HUES64 (cell line): ENCODE measurements around the gene TMEM132C.

Experiments
- H3K27ac ChIP-seq: 2 replicates; pipeline ENCODE4 v1.7.0; 2013; ENCODE audit warnings: low read depth, low read length, inconsistent platforms
- H3K27me3 ChIP-seq: 2 replicates; pipeline ENCODE4 v1.6.1; 2013; ENCODE audit warnings: mild to moderate bottlenecking, low read length; ENCODE audit not compliant: insufficient read depth
- H3K36me3 ChIP-seq: 2 replicates; pipeline ENCODE4 v1.6.1; 2013; ENCODE audit warnings: mild to moderate bottlenecking, low read length; ENCODE audit not compliant: insufficient read depth
- H3K4me1 ChIP-seq: 2 replicates; pipeline ENCODE4 v1.6.1; 2013; ENCODE audit warnings: mild to moderate bottlenecking, low read length, moderate library complexity; ENCODE audit not compliant: insufficient read depth
- H3K4me3 ChIP-seq: 2 replicates; pipeline ENCODE4 v1.5.1; 2013; ENCODE audit warnings: mild to moderate bottlenecking, low read length, moderate library complexity
- H3K9ac ChIP-seq: 2 replicates; pipeline ENCODE4 v1.6.1; 2013; ENCODE audit warnings: mild to moderate bottlenecking, low read depth, low read length
- H3K9me3 ChIP-seq: 2 replicates; pipeline ENCODE4 v1.6.1; 2013; ENCODE audit warnings: low read depth, low read length; ENCODE audit not compliant: insufficient read depth
- WGBS: fragments of 150-250, 120-280 bp; methylation state at CpG from one replicate; pipeline ENCODE4 v1.1.7; 2013; ENCODE audit warnings: missing lambda C conversion rate; 5-methylcytosine and 5-hydroxymethylcytosine counted together

TMEM132C gene

DNA sequence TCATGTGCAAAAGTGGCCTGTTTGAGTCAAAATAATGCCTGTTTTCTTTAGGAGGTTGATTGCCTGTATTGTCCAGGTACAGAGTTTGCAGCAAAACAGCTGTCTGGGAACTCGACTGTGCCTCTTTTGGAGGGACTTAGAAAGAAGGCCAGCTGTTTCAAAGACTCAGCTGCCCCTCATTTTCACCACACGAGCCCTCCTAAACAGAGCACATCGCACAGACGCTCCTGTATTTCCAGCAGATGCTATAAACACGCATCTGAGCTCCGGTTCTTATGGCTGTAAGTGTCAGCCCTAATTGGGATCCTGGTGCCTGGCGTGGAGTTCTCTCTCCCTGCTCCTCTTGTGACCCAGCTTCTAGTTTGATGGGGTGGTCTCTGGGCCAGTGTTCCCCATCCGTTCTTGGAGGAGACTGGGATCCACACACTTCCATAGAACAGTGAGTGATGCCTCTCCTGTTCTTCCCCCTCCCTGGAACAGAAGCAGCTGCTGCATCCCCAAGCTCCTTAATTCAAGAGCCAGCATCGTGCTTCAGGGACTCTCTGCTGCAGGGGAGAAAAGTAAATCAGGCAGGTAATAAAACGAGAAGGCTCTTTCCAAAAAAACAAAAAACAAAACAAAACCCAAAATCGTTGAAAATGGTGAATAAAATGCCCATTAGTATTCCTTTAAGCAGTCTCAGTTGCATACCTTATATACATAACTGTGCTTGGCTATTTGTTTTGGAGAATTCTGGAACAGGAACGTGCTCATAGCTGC, 287.8 kb downstream of the TMEM132C start:
- Histone ChIP-seq H3K36me3 (no peaks in the 10 kb centered on the region), H3K4me1 (peaks cover 10% of the 10 kb centered on the region; the same call in 1 of the 2 replicates), H3K9me3 (no peaks in the 10 kb centered on the region), H3K9ac (no peak overlapping the region), H3K4me3 (no peak overlapping the region), H3K27me3 (0 out of 2 replicates have a peak, but pooled peaks cover 8% of the 10 kb centered on the region), H3K27ac (no peak overlapping the region)
- 87% methylated on average over 11 of the region's 12 CpGs for WGBS

DNA sequence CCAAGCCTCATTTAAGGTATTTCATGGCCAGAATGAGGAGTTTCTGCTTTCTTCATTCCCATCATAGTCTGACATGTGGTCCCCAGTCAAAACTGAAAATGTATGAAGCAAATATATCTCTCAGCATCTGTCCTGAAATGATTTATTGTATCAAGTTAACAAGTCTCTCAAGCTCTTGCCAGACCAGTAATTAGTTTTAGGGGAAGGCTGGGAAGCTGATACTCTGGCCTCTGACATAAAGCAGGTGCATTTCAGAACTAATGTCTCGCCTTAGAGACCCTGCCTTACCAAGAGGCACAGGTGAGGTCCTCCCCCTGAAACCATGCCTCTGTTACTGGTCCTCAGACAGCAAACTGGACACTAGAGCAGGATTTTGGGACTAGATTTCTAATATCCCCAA, 290.3 kb downstream of the TMEM132C start:
- no peak overlapping the region for H3K4me3 ChIP-seq
- H3K9me3 ChIP-seq = no peaks in the 10 kb centered on the region
- 86% methylated on average over 1 of the region's 1 CpG for WGBS
- no peaks in the 10 kb centered on the region for H3K36me3 ChIP-seq
- H3K27me3 ChIP-seq = peaks cover 5% of the 10 kb centered on the region; the same call in 1 of the 2 replicates
- H3K9ac ChIP-seq = no peak overlapping the region
- H3K4me1 ChIP-seq = no peaks in the 10 kb centered on the region
- H3K27ac ChIP-seq = no peak overlapping the region

DNA sequence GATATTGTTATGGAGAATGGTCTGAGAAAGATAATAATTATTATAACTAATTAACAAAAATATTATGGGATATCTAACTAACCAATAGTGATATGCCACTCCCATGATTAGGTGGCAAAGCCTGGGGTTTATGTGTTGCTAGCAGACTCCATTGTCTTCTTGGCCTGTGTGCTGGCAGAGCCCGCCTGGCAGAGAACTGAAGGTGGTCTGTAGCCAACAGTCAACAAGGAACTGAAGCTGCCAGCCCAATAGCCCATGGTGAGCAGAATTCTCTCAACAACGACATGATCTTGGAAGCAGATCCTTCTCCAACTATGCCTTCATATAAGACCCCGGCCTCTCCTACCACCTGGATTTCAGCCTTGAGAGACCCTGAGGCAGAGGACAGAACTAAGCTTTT, 298.0 kb downstream of the TMEM132C start:
- Histone ChIP-seq H3K36me3 (no peaks in the 10 kb centered on the region), H3K9me3 (no peaks in the 10 kb centered on the region), H3K27me3 (peaks cover 5% of the 10 kb centered on the region; the same call in 1 of the 2 replicates), H3K27ac (no peak overlapping the region), H3K9ac (no peak overlapping the region), H3K4me1 (no peaks in the 10 kb centered on the region), H3K4me3 (no peak overlapping the region)
- WGBS = 96% methylated on average over 3 of the region's 3 CpGs

DNA sequence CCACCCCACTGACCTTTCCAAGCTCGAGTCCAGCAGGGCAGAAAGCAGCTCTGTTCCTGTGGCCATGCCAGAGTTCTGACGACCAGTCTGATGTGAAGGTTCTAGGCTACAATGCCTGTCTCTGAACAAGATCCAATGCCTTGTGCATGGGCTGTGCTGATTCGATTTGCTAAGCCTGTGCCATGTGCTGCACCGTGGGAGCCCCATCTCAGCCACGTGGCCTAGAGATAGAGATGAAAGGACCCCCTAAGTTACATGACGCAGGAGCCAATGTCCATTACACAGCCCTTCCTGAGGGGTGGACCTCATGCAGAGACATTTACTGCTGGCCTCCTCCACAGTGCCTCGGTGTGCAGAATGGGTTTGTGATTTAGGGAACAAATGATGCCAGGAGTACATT, 300.8 kb downstream of the TMEM132C start:
- Histone ChIP-seq H3K27ac (no peak overlapping the region), H3K9me3 (peaks cover 7% of the 10 kb centered on the region; the same call in 1 of the 2 replicates), H3K27me3 (no peaks in the 10 kb centered on the region), H3K9ac (no peak overlapping the region), H3K4me3 (no peak overlapping the region), H3K36me3 (no peaks in the 10 kb centered on the region), H3K4me1 (no peaks in the 10 kb centered on the region)
- WGBS = 82% methylated on average over 7 of the region's 7 CpGs

DNA sequence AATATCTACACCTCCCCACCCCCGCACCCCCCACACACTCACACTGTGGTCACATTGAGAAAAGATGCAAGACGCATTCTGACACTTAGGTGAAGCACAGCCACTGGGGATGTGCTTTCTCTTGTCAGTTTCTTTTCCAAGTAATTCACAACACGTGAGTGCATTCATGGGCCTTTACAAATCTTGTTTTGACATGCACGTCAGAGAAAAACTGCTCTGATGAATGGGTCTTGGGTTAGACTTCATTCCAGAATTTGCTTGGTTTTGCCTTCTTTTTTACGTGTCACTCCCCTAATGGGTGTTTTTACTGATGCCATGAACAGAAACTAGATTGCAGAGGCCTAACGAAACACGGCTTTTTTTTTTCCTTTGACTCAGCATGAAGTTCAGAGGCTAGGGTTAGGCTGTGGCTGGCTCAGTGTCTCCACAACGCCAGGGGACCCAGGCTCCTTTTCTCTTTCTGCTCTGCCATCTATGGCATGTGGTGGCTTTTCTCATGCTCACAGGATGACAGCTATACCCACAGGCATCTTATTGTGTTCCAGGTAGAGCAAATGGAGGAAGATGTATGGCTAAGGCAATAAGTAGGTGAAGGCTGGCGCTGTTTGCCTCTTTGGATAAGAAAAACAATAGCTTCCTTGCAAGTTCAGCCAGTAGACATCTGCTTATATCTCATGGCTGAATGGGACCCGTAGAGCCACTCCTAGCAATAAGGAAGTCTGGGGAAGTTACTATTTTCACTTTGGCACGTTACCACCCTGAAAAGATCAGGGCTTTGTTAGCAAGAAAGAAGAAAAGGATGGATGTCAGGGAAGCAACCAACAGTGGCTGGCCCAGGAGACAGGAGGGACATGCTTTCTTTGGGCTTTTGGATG, 303.5 kb downstream of the TMEM132C start:
- Histone ChIP-seq H3K27ac (no peak overlapping the region), H3K4me1 (no peaks in the 10 kb centered on the region), H3K9ac (no peak overlapping the region), H3K27me3 (no peaks in the 10 kb centered on the region), H3K9me3 (peaks cover 7% of the 10 kb centered on the region; the same call in 1 of the 2 replicates), H3K4me3 (no peak overlapping the region), H3K36me3 (no peaks in the 10 kb centered on the region)
- 86% methylated on average over 11 of the region's 11 CpGs for WGBS

DNA sequence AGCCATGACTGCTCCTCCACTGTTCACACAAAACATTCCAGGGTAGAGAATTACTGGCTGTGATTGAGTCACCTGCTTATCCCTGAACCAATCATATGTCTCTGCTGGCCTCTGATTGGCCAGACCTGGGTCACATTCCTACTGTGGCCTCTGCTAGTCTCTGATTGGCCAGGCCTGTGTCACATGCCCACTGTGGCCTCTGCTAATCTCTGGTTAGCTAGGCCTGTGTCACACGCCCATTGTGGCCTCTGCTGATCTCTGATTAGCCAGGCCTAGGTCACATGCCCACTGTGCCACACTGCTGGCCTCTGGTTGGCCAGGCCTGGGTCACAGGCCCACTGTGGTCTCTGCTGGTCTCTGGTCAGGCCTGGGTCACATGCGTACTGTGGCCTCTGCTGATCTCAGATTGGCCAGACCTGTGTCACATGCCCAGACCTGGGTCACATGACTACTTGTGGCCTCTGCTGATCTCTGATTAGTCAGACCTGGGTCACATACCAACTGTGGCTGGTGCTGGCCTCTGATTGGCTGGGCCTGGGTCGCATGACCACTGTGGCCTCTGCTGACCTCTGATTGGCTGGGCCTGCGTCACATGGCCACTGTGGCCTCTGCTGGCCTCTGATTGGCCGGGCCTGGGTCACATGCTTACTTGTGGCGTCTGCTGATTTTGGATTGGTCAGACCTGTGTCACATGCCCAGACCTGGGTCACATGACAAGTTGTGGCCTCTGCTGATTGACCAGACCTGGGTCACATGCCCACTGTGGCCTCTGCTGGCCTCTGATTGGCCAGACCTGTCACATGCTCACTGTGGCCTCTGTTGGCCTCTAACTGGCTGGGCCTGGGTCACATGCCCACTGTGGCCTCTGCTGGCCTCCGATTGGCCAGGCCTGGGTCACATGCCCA, 305.2 kb downstream of the TMEM132C start:
- Histone ChIP-seq H3K36me3 (no peaks in the 10 kb centered on the region), H3K27me3 (no peaks in the 10 kb centered on the region), H3K4me3 (no peak overlapping the region), H3K9ac (no peak overlapping the region), H3K9me3 (peaks cover 7% of the 10 kb centered on the region; the same call in 1 of the 2 replicates), H3K4me1 (no peaks in the 10 kb centered on the region), H3K27ac (no peak overlapping the region)
- 93% methylated on average over 7 of the region's 7 CpGs for WGBS

DNA sequence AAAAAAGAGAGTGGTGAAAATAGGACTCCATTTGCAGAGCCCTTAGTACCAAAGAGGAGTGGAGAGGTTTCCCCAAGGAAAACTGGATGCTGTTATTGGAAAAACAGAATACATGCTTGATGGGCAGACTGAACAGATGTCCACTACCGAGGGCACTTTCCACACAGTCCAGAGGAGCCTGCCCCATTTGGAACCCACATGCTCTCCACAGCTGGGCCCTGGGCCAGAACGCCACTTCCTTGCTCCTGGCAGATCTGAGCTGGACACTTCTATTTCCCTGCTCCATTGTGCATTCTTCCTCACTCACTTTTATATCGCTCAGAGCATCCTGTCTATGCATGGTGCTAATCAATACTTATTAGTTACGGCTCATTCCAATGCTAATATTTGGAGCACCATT, 306.9 kb downstream of the TMEM132C start:
- H3K4me1 ChIP-seq = no peaks in the 10 kb centered on the region
- peaks cover 7% of the 10 kb centered on the region; the same call in 1 of the 2 replicates for H3K9me3 ChIP-seq
- WGBS = 73% methylated on average over 4 of the region's 4 CpGs
- no peaks in the 10 kb centered on the region for H3K36me3 ChIP-seq
- H3K27ac ChIP-seq = no peak overlapping the region
- no peak overlapping the region for H3K4me3 ChIP-seq
- H3K9ac ChIP-seq = no peak overlapping the region
- H3K27me3 ChIP-seq = no peaks in the 10 kb centered on the region

DNA sequence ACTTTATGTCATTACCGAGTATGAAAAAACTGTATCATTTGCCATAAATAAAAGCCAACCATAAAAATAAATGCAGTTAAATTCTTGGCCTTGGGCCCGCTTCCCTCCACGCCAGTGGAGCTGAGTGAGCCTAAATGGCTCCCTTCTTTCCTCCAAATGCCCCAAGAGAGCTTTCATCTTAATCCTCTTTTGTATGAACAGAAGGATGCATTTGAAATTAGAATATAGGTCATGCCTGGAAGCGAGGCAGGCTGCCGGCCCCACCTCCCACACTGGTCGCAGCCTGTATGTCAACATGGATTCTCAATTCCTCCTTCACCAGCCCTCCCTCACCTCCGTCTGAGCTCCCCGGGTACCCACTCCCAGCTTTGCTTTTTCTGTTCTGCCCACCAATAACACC, 311.1 kb downstream of the TMEM132C start:
- Histone ChIP-seq H3K9ac (no peak overlapping the region), H3K9me3 (no peaks in the 10 kb centered on the region), H3K36me3 (no peaks in the 10 kb centered on the region), H3K4me1 (no peaks in the 10 kb centered on the region), H3K4me3 (no peak overlapping the region), H3K27ac (no peak overlapping the region), H3K27me3 (no peaks in the 10 kb centered on the region)
- WGBS = 88% methylated on average over 8 of the region's 8 CpGs

DNA sequence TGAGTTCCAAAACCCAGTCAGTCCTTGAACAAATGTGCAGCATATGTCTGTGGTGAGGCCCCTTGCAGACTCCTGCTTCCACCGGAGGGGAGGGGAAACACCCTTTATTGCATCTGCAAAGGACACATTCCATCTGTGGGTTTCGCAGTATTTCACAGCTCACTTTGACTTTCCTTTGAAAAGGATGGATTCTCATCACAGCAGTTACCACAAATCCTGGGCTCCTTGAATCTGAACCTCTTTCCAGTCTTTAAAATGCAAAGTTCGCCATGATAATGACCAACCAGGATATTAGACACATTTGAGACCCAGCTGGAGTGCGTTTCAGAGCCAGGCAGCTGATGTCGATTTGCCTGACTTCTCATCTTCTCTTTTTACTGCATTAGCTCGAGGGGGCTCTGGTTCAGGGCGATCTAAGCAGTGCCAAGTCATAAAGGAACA, 314.4 kb downstream of the TMEM132C start:
- H3K9ac ChIP-seq = no peak overlapping the region
- H3K9me3 ChIP-seq = no peaks in the 10 kb centered on the region
- H3K27me3 ChIP-seq = no peaks in the 10 kb centered on the region
- H3K36me3 ChIP-seq = no peaks in the 10 kb centered on the region
- H3K4me1 ChIP-seq = no peaks in the 10 kb centered on the region
- no peak overlapping the region for H3K4me3 ChIP-seq
- 81% methylated on average over 7 of the region's 7 CpGs for WGBS
- H3K27ac ChIP-seq = no peak overlapping the region

DNA sequence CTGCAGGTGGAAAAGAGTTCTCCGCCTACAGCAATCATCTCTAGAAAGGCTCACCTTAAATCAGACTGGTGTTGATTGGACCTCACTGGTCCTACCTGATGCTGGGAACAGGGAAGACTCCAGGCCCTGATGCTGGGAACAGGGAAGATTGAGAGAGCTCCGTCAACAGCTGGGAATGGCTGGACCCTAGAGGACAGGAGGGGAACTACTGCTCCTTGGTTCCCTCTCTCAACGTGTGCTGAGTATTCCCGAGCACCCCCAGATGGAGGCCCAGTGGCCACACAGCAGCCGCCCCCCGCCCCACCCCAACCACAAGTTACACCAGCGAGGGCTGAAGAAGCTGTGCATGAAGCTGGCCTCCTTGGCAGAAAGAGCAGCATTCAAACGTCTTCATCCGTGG, 316.5 kb downstream of the TMEM132C start:
- Histone ChIP-seq H3K4me1 (no peaks in the 10 kb centered on the region), H3K9me3 (no peaks in the 10 kb centered on the region), H3K4me3 (no peak overlapping the region), H3K27me3 (no peaks in the 10 kb centered on the region), H3K36me3 (no peaks in the 10 kb centered on the region), H3K27ac (no peak overlapping the region), H3K9ac (no peak overlapping the region)
- 61% methylated on average over 9 of the region's 9 CpGs for WGBS
